HFF-Myc (cell line): ENCODE results near the gene ISL2.

Experiments
- DNase-seq: peaks from one replicate; pipeline ENCODE4 v3.0.0-alpha.2; 2011; ENCODE audit warnings: low read depth; ENCODE audit errors: extremely low read depth
- H3K4me3 ChIP-seq: replicated peaks from 2 replicates; pipeline ENCODE4 v1.5.1; 2011; ENCODE audit warnings: low read depth, mild to moderate bottlenecking, control low read depth, low read length
- TF ChIP-seq, protein P1 (sequence below): IDR thresholded peaks from 2 replicates; pipeline ENCODE4 v1.5.1; 2012; ENCODE audit warnings: mild to moderate bottlenecking, low read depth, low read length, control low read depth; ENCODE audit errors: missing control alignments

Gene ISL2

DNA sequence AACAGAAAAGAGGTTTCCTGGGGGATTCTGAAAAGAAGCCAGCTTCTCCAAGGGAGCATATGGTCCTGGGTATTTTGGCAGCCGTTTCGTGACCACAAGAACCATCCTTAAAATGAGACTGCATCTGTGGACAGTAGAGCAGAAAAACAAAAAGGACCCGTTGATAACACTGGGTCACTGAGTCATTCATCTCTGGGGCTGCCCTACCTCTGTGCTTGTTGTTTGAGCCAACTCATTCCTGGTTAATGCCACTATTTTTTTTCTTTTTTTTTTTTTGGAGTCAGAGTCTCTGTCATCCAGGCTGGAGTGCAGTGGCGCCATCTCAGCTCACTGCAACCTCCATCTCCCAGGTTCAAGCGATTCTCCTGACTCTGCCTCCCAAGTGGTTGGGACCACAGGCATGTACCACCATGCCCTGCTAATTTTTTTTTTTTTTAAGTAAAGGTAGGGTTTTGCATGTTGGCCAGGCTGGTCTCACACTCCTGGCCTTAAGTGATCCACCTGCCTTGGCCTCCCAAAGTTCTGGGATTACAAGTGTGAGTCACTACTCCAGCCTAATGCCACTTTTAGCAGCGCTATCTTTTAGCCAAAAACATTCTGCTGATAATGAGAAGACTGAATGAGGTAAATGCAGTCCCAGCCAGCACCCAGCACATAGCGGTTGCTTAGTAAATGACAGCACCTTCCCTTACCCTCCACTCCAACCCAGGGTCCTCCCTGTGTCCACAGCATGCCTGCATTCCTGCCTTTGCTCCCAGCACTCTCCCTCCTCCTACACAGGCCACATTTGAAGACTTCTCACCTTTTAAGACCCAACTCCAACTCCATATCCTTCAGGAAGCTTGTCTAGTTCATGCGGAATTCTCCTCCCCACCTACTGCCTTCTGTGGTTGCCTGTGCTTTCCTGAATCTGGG, 9.1 kb upstream of the ISL2 start:
- no peak overlapping the region for H3K4me3 ChIP-seq
- TF ChIP-seq, protein P1, sequence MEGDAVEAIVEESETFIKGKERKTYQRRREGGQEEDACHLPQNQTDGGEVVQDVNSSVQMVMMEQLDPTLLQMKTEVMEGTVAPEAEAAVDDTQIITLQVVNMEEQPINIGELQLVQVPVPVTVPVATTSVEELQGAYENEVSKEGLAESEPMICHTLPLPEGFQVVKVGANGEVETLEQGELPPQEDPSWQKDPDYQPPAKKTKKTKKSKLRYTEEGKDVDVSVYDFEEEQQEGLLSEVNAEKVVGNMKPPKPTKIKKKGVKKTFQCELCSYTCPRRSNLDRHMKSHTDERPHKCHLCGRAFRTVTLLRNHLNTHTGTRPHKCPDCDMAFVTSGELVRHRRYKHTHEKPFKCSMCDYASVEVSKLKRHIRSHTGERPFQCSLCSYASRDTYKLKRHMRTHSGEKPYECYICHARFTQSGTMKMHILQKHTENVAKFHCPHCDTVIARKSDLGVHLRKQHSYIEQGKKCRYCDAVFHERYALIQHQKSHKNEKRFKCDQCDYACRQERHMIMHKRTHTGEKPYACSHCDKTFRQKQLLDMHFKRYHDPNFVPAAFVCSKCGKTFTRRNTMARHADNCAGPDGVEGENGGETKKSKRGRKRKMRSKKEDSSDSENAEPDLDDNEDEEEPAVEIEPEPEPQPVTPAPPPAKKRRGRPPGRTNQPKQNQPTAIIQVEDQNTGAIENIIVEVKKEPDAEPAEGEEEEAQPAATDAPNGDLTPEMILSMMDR = no peak
- DNase-seq = no peak

DNA sequence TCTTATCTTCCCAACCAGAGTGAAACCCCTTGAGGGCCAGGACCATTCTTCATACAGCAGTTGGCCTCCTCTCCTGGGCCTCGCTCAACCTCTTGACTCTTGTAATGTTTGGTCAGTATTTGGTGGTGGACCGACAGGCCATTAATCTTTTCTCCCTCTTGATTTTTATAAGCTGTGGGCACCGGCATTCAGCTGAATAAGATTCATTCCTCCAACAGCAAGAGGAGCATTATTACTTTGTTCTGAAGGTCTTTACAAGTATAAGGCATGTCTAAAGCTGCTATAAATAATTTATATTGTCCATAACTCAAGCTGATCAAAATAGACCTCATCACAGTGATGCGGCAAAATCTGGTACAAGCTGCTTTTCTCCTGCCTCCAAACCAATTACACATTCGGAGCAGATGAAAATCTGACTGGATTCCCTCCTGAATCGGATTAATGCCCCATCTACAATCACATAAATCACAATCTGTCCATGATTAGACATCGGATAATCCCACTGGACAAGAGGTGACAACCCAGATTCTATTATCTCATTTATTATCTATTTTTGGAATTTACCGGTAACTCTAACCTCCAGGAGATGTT, 8.4 kb upstream of the ISL2 start:
- DNase-seq = no peak
- TF ChIP-seq, protein P1 = no peak
- H3K4me3 ChIP-seq = no peak overlapping the region

DNA sequence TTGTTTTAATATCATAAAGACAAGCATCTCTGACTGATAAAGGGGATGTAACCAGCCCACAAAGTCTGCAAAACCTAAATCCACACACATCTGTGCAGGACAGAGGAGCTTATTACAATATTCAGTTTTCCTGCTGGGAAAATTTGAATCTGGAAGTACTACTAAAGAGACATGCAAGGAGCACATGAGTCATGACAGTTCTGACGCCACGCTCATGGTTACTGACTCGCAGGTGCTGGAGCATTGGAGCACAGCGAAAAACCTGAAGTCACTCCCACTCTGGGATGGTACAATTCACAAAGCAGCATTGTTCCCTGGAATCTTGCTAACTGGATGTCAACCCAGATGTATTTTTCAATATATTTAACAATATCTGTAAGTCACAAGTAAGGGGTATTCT, 7.6 kb upstream of the ISL2 start:
- no peak for DNase-seq
- H3K4me3 ChIP-seq = no peak overlapping the region
- TF ChIP-seq, protein P1 = no peak

DNA sequence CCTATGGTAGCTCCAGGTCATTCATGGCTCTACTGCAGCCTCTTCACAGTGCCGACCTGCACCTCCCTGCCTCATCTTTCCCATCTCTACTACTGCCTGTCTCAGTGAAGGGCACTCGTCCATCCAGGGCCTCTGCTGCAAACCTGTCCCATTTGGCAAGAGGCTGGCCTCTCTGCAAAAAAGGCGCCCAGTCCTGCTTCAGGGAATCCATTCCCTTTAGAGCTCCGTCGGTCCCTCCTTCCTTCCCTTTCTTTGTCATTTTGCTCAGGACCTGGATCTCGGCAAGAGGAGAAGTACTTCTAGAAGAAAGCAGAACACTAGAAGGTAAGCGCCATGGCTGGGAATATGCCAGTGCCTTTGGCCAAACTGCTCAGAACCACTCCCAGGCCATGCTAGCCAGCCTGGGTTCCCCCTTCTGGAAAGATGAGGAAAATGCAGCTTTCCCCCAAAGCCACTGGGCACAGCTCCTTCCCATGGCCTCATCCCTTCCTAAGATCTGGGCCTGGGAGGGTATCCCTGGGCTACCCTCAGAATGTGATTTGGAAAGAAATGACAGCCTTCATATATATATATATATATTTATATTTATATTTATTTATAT, 6.4 kb upstream of the ISL2 start:
- DNase-seq = no peak
- H3K4me3 ChIP-seq = no peak overlapping the region
- TF ChIP-seq, protein P1 = peak; percentile 57

DNA sequence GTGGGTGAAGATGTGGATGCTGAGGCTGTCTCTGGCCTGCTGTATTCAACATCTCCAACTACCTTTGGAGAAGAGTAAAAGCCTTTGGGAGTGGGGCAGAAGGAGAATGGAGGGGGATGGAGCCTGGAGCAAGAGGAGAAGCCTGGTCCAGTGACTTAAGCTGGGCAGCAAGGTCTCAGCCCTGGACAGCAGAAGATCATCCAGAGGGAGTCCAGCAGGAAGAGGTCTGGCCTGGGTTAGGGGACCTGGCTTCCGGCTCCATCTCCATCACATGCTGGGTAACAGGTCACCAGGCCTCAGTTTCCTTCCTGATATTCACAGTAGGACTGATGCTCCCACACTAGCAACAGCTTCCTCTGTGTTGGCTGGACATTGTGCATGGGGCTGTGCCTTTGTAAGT, 3.8 kb upstream of the ISL2 start:
- TF ChIP-seq, protein P1 = no peak

DNA sequence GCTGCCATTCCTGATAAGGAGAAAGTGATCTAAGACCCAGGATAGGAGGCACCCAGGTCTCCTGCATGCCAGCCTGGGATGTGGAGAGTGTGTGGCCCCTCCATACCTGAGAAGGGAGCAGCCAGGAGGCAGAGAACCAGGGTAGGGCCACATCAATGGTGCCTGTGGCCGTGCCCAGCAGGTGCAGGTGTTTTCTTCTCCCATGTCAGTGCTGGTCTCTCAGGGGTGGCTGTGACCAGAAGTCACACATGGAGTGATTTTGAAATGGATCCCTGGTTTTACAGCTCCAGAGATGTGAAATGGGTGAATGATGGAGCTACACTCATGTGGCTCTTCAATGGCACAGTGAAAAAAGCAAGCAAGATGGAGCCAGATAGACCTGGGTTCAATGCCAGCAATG, 3.3 kb upstream of the ISL2 start:
- no peak overlapping the region for H3K4me3 ChIP-seq
- TF ChIP-seq, protein P1 = no peak
- no peak for DNase-seq

More for the DNA sequence above, 3.8 kb upstream of the ISL2 start:
- H3K4me3 ChIP-seq = no peak overlapping the region
- DNase-seq = no peak
